K562 (cell line): ENCODE measurements around the gene IL17REL. TPM values are rescaled to one million over a fixed set of nuclear protein-coding genes. Genes with fewer than 3 reads are reported as not detected.

Source experiments
- ATAC-seq: fragments of 200-7000 bp; cut with Tn5 transposase; 3 replicates; pipeline ENCODE4 v1.9.1; 2020; ENCODE audit warnings: moderate library complexity
- BruUV-seq: library from RNA; stranded (reverse); fragments of 400-500 nt; replicated peaks from 2 replicates; lab custom pipeline; 2021; lab: Mats Ljungman, UMichigan
- CTCF ChIA-PET: fragments of 300-600 bp; formaldehyde crosslinking; extraction: SDS; loops from one replicate; lab custom pipeline; 2021; ENCODE audit warnings: low intra/inter-chr PET ratio; lab: Yijun Ruan, JAX
- POLR2A ChIA-PET: fragments of 300-600, 350-650 bp; sonication (Branson Sonifier 250); formaldehyde crosslinking; extraction: SDS; loops from one replicate; lab custom pipeline; 2021; ENCODE audit warnings: antibody characterized with exemption, inconsistent platforms; lab: Yijun Ruan, JAX
- DNase-seq, 4 experiments: peaks; one replicate each; pipeline versions ENCODE4 v3.0.0 to v3.0.0-alpha.2; 2011 to 2018; ENCODE audit warnings: low spot score in 3 of 4, mixed read lengths in 3 of 4; ENCODE audit errors: extremely low read depth in 1 of 4
- FAIRE-seq: peaks from 2 replicates; lab custom pipeline; 2011; peaks lifted over from hg19 to GRCh38; lab: Jason Lieb, UNC
- H2AFZ ChIP-seq: 2 replicates; pipeline ENCODE4 v1.6.0; 2011; ENCODE audit warnings: low read depth, low read length, control low read depth, inconsistent platforms
- H3K27ac ChIP-seq: fragments of 200-600 bp; 3 replicates; pipeline ENCODE4 v1.8.0; 2011; ENCODE audit warnings: low read depth, mild to moderate bottlenecking, control low read depth, inconsistent platforms, low read length, moderate library complexity, mixed read lengths; ENCODE audit errors: extremely low read depth
- H3K27me3 ChIP-seq, 2 experiments: fragments of 300-600 bp in 1 of 2; 2 replicates in 1 of 2; 3 replicates in 1 of 2; pipeline versions ENCODE4 v1.6.0 to v1.8.0; 2011; ENCODE audit warnings: inconsistent platforms in 2 of 2, low read length in 2 of 2, mild to moderate bottlenecking in 1 of 2, mixed read lengths in 1 of 2, moderate library complexity in 1 of 2; ENCODE audit not compliant: control insufficient read depth in 2 of 2, insufficient read depth in 2 of 2
- H3K36me3 ChIP-seq: fragments of 300-600 bp; 3 replicates; pipeline ENCODE4 v1.8.0; 2011; ENCODE audit warnings: mild to moderate bottlenecking, low read length, inconsistent platforms; ENCODE audit not compliant: control insufficient read depth, insufficient read depth
- H3K4me1 ChIP-seq, 2 experiments: fragments of 200-600 bp in 1 of 2; replicated peaks in 1 of 2; 2 replicates in 1 of 2; 3 replicates in 1 of 2; pipeline versions ENCODE4 v1.5.1 to v1.8.0; 2011; ENCODE audit warnings: inconsistent platforms in 2 of 2, low read length in 2 of 2, mild to moderate bottlenecking in 1 of 2, mixed read lengths in 1 of 2, moderate library complexity in 1 of 2; ENCODE audit not compliant: control insufficient read depth in 2 of 2, insufficient read depth in 2 of 2
- H3K4me2 ChIP-seq: 2 replicates; pipeline ENCODE4 v1.6.1; 2011; ENCODE audit warnings: low read length, control low read depth, inconsistent platforms, mixed read lengths; ENCODE audit not compliant: insufficient read depth
- H3K4me3 ChIP-seq: fragments of 200-600 bp; sonication (generic), shearing (Covaris generic); 2 replicates; pipeline ENCODE4 v1.5.1; 2016; ENCODE audit warnings: control low read depth, inconsistent platforms
- H3K79me2 ChIP-seq: fragments of 200-600 bp; 3 replicates; pipeline ENCODE4 v1.8.0; 2011; ENCODE audit warnings: low read length, inconsistent platforms; ENCODE audit not compliant: control insufficient read depth, insufficient read depth
- H3K9ac ChIP-seq, 2 experiments: 2 replicates each; pipeline versions ENCODE4 v1.6.0 to v1.6.1; 2011; ENCODE audit warnings: low read depth in 2 of 2, low read length in 2 of 2, control low read depth in 1 of 2, inconsistent platforms in 1 of 2, mild to moderate bottlenecking in 1 of 2, mixed read lengths in 1 of 2; ENCODE audit not compliant: insufficient read depth in 1 of 2
- H3K9me1 ChIP-seq: one replicate; pipeline ENCODE4 v1.6.0; 2011; ENCODE audit warnings: inconsistent platforms, mild to moderate bottlenecking, low read length, moderate library complexity; ENCODE audit not compliant: control insufficient read depth, insufficient read depth
- H3K9me3 ChIP-seq: replicated peaks from 2 replicates; pipeline ENCODE4 v1.5.1; 2011; ENCODE audit warnings: low read depth, low read length, inconsistent platforms; ENCODE audit not compliant: control insufficient read depth, insufficient read depth
- H4K20me1 ChIP-seq: replicated peaks from 2 replicates; pipeline ENCODE4 v1.6.1; 2011; ENCODE audit warnings: low read length, inconsistent platforms, mixed read lengths; ENCODE audit not compliant: control insufficient read depth, insufficient read depth
- HDAC6 ChIP-seq: IDR thresholded peaks from 2 replicates; pipeline ENCODE4 v1.6.1; 2012; ENCODE audit warnings: low read depth, mild to moderate bottlenecking, control low read depth, inconsistent platforms, low read length, moderate library complexity
- PRMT5 ChIP-seq: sonication (generic); formaldehyde crosslinking; IDR thresholded peaks from 2 replicates; pipeline ENCODE4 v1.5.0; 2020; ENCODE audit warnings: missing genetic modification reagents
- XRCC3 ChIP-seq: fragments of 450-650 bp; IDR thresholded peaks from 2 replicates; pipeline ENCODE4 v1.6.1; 2017; ENCODE audit warnings: mild to moderate bottlenecking, moderate library complexity
- ZNF740 ChIP-seq, 3 experiments: fragments of 200-800 bp in 1 of 3; sonication (Bioruptor generic) in 1 of 3; sonication (generic) in 1 of 3; formaldehyde crosslinking in 1 of 3; IDR thresholded peaks; 2 replicates each; pipeline versions ENCODE4 v1.6.1 to v1.8.0; 2016 to 2022; ENCODE audit warnings: mild to moderate bottlenecking in 2 of 3, missing compliant biosample characterization in 2 of 3, missing genetic modification characterization in 2 of 3, missing genetic modification reagents in 1 of 3
- WGBS: fragments of 100-300 bp; shearing (Covaris generic); methylation state at CpG from one replicate; pipeline ENCODE4 v1.1.6; 2016; ENCODE audit warnings: low coverage, mixed read lengths; ENCODE audit not compliant: insufficient coverage; ENCODE audit errors: missing lambda C conversion rate; 5-methylcytosine and 5-hydroxymethylcytosine counted together
- in situ Hi-C: fragments of 300-500 bp; cut with MboI; formaldehyde crosslinking; loops from 4 replicates; pipeline ENCODE4 v1.15.0; 2018; ENCODE audit warnings: inconsistent platforms, mixed read lengths
- intact Hi-C: fragments of 100-400 bp; cut with micrococcal nuclease; formaldehyde crosslinking; loops from 2 replicates; pipeline ENCODE4 v1.14.2; 2022
- polyA plus RNA-seq, 8 experiments: library from polyadenylated mRNA; depleted of rRNA in 4 of 8; stranded (reverse) in 5 of 8; unstranded in 3 of 8; fragments of >200 nt; fragmentation: Nextera tagmentation in 2 of 8; fragmentation: Illumina TruSeq in 1 of 8; extraction: Ambion mirVana in 2 of 8; extraction: Trizol in 1 of 8; gene quantifications; 2 replicates each; pipeline versions ENCODE4 v1.2.1 to v1.2.3, GENCODE V29; 2011 to 2014; ENCODE audit warnings: inconsistent platforms in 1 of 8, missing spikeins in 1 of 8
- total RNA-seq, 7 experiments: library from RNA; depleted of rRNA in 6 of 7; stranded (reverse); fragments of >200 nt in 6 of 7; fragmentation: Illumina TruSeq in 2 of 7; extraction: Trizol in 2 of 7; gene quantifications; 2 replicates each; pipeline versions ENCODE4 v1.2.1 to v1.2.3, GENCODE V29; 2011 to 2021; ENCODE audit warnings: low replicate concordance in 1 of 7

Gene IL17REL
- total and polyA plus RNA-seq, 9 of the 15 experiments (the other 6 are each of a cell fraction or from before 2014, with no cell fraction given) = 0.05 to 0.42 (median 0.11) TPM; not detected in 4

GRCh38 chr22:49958931-49959781 lies 53.4 kb downstream of the IL17REL start (continued):
- TF ChIP-seq ZNF740 (CRISPR knock-in tag; IDR thresholded peaks at IDR 0.05) (0 out of 2 replicates have a peak, but pooled peaks have one; percentile 22), ZNF740 (tag; IDR thresholded peaks at IDR 0.05) (no peak)

GRCh38 chr22:49958366-49958921 lies 54.1 kb downstream of the IL17REL start:
- intact Hi-C loops = no loop called here
- peaks cover 15% of the 10 kb centered on the region for H4K20me1 ChIP-seq
- DNase-seq (no peak), ATAC-seq (no peak), FAIRE-seq (no peak)
- H3K79me2 ChIP-seq = peaks cover 35% of the 10 kb centered on the region
- H3K36me3 ChIP-seq = peaks cover 17% of the 10 kb centered on the region; the same call in 1 of the 3 replicates
- no TSS peak for BruUV-seq
- H3K4me1 ChIP-seq = peaks cover 18 to 84% of the 10 kb centered on the region in 2 experiments
- H3K4me2 ChIP-seq = no peak overlapping the region
- no peak overlapping the region for H3K4me3 ChIP-seq
- H3K9me1 ChIP-seq = no peaks in the 10 kb centered on the region
- no peak for TF ChIP-seq PRMT5 (CRISPR knock-in tag)
- no peak for TF ChIP-seq HDAC6
- no peak for TF ChIP-seq XRCC3
- no peaks in the 10 kb centered on the region for H3K9me3 ChIP-seq
- H3K9ac ChIP-seq = peak overlapping the region; percentile 88 to 95; a peak in 3 of 4 replicates
- WGBS = 71% methylated on average over 12 of the region's 16 CpGs
- CTCF ChIA-PET = no interaction called here
- H3K27me3 ChIP-seq = no peaks in the 10 kb centered on the region
- in situ Hi-C loops = no loop called here
- H2AFZ ChIP-seq = no peak overlapping the region
- H3K27ac ChIP-seq = peak overlapping the region; percentile 94; the same call in 1 of the 3 replicates
- POLR2A ChIA-PET = interaction anchor here (0.6 to 1.1 kb wide), 2 partner anchors 13 to 15 kb away, joined by 5 read pairs; no protein-coding TSS in a partner anchor
